Astrocyte (in vitro differentiated cells and primary cell): Measurements from ENCODE around the gene MRPL33. TPM values are rescaled to one million over a fixed set of nuclear protein-coding genes. Genes with fewer than 3 reads are reported as not detected.
"Not testable (repeated sequence)": the region's sequence is repeated elsewhere in the genome, so short reads cannot be mapped to it uniquely, and the experiment has no call there.

Experiments
- DNase-seq: peaks from one replicate; pipeline ENCODE4 v3.0.0-alpha.2; 2010; ENCODE audit warnings: low read depth
- FAIRE-seq: peaks from 2 replicates; lab custom pipeline; 2011; peaks lifted over from hg19 to GRCh38; lab: Jason Lieb, UNC
- H2AFZ ChIP-seq: 2 replicates; pipeline ENCODE4 v1.6.0; 2012; ENCODE audit warnings: low read depth, low read length, inconsistent platforms
- H3K27ac ChIP-seq: 2 replicates; pipeline ENCODE4 v1.5.1; 2011; ENCODE audit warnings: low read depth, low read length, inconsistent platforms
- H3K27me3 ChIP-seq: 2 replicates; pipeline ENCODE4 v1.6.0; 2011; ENCODE audit warnings: low read length, inconsistent platforms; ENCODE audit not compliant: insufficient read depth
- H3K36me3 ChIP-seq: 2 replicates; pipeline ENCODE4 v1.5.1; 2011; ENCODE audit warnings: low read length, inconsistent platforms; ENCODE audit not compliant: insufficient read depth
- H3K4me1 ChIP-seq: 2 replicates; pipeline ENCODE4 v1.5.1; 2011; ENCODE audit warnings: low read length, inconsistent platforms; ENCODE audit not compliant: insufficient read depth
- H3K4me2 ChIP-seq: 2 replicates; pipeline ENCODE4 v1.6.0; 2012; ENCODE audit warnings: low read length, inconsistent platforms
- H3K4me3 ChIP-seq: 2 replicates; pipeline ENCODE4 v1.5.1; 2011; ENCODE audit warnings: low read depth, mild to moderate bottlenecking, low read length, inconsistent platforms; ENCODE audit not compliant: insufficient read depth
- H3K79me2 ChIP-seq: 2 replicates; pipeline ENCODE4 v1.6.0; 2012; ENCODE audit warnings: mild to moderate bottlenecking, low read length, inconsistent platforms; ENCODE audit not compliant: insufficient read depth
- H3K9ac ChIP-seq: 2 replicates; pipeline ENCODE4 v1.6.0; 2012; ENCODE audit warnings: mild to moderate bottlenecking, low read length, inconsistent platforms
- H3K9me3 ChIP-seq: 2 replicates; pipeline ENCODE4 v1.5.1; 2012; ENCODE audit warnings: low read depth, mild to moderate bottlenecking, low read length, inconsistent platforms; ENCODE audit not compliant: insufficient read depth
- H4K20me1 ChIP-seq: 2 replicates; pipeline ENCODE4 v1.6.0; 2012; ENCODE audit warnings: low read length, inconsistent platforms; ENCODE audit not compliant: insufficient read depth
- H3K27ac Mint-ChIP-seq: one replicate; pipeline ENCODE4 v1.8.0; 2021; ENCODE audit warnings: mild to moderate bottlenecking, mixed read lengths; ENCODE audit not compliant: unreplicated experiment
- H3K27me3 Mint-ChIP-seq: one replicate; pipeline ENCODE4 v1.8.0; 2021; ENCODE audit warnings: low read depth, mixed read lengths; ENCODE audit not compliant: unreplicated experiment
- H3K36me3 Mint-ChIP-seq: one replicate; pipeline ENCODE4 v1.8.0; 2021; ENCODE audit warnings: low read depth, mixed read lengths; ENCODE audit not compliant: unreplicated experiment
- H3K4me1 Mint-ChIP-seq: one replicate; pipeline ENCODE4 v1.8.0; 2021; ENCODE audit warnings: low read depth, mixed read lengths; ENCODE audit not compliant: unreplicated experiment
- H3K4me3 Mint-ChIP-seq: one replicate; pipeline ENCODE4 v1.8.0; 2021; ENCODE audit warnings: mild to moderate bottlenecking, moderate library complexity, mixed read lengths; ENCODE audit not compliant: unreplicated experiment
- H3K9me3 Mint-ChIP-seq: one replicate; pipeline ENCODE4 v1.8.0; 2021; ENCODE audit warnings: mild to moderate bottlenecking, mixed read lengths; ENCODE audit not compliant: unreplicated experiment
- CTCF ChIP-seq: IDR thresholded peaks from 2 replicates; pipeline ENCODE4 v1.5.1; 2011; ENCODE audit warnings: low read depth, mild to moderate bottlenecking, inconsistent platforms, low read length, moderate library complexity; ENCODE audit not compliant: insufficient read depth
- EZH2 ChIP-seq: IDR thresholded peaks from 2 replicates; pipeline ENCODE4 v1.6.1; 2012; ENCODE audit warnings: mild to moderate bottlenecking, low read length, inconsistent platforms; ENCODE audit not compliant: insufficient read depth
- total RNA-seq: library from RNA; stranded (reverse); gene quantifications from 2 replicates; pipeline ENCODE4 v1.2.1, GENCODE V29; 2021

Gene MRPL33
- total RNA-seq, 1 donor from 2014 or later = 85.3 TPM

- FAIRE-seq (no peak), DNase-seq (no peak)
- Mint-ChIP-seq H3K36me3 (no peaks in the 10 kb centered on the region), H3K27ac (no peak overlapping the region), H3K27me3 (no peaks in the 10 kb centered on the region), H3K4me1 (no peaks in the 10 kb centered on the region), H3K9me3 (peaks cover 12% of the 10 kb centered on the region), H3K4me3 (no peak overlapping the region)
- no peak overlapping the region for H3K9ac ChIP-seq
- no peaks in the 10 kb centered on the region for H3K9me3 ChIP-seq
- H2AFZ ChIP-seq = no peak overlapping the region
- no peaks in the 10 kb centered on the region for H4K20me1 ChIP-seq
- no peaks in the 10 kb centered on the region for H3K27me3 ChIP-seq
- H3K36me3 ChIP-seq = no peaks in the 10 kb centered on the region
- no peak overlapping the region for H3K4me3 ChIP-seq
- H3K4me2 ChIP-seq = no peak overlapping the region
- no peaks in the 10 kb centered on the region for H3K4me1 ChIP-seq
- TF ChIP-seq EZH2 (no peak), CTCF (no peak)
- H3K27ac ChIP-seq = no peak overlapping the region
- no peaks in the 10 kb centered on the region for H3K79me2 ChIP-seq
Observed at GRCh38 chr2:27746325-27746724, 25.2 kb upstream of the MRPL33 start.

- no peak overlapping the region for H3K4me3 Mint-ChIP-seq
- Histone ChIP-seq H3K4me2 (no peak overlapping the region), H3K9me3 (no peaks in the 10 kb centered on the region), H3K4me1 (no peaks in the 10 kb centered on the region), H3K27ac (no peak overlapping the region), H3K9ac (no peak overlapping the region), H3K27me3 (no peaks in the 10 kb centered on the region), H2AFZ (no peak overlapping the region), H3K36me3 (no peaks in the 10 kb centered on the region), H4K20me1 (no peaks in the 10 kb centered on the region), H3K4me3 (no peak overlapping the region), H3K79me2 (no peaks in the 10 kb centered on the region)
- no peak for TF ChIP-seq EZH2
- no peak for TF ChIP-seq CTCF
- H3K36me3 Mint-ChIP-seq = peaks cover 1% of the 10 kb centered on the region
- peaks cover 12% of the 10 kb centered on the region for H3K9me3 Mint-ChIP-seq
- H3K27me3 Mint-ChIP-seq = no peaks in the 10 kb centered on the region
- H3K27ac Mint-ChIP-seq = no peak overlapping the region
- DNase-seq (no peak), FAIRE-seq (no peak)
- peaks cover 7% of the 10 kb centered on the region for H3K4me1 Mint-ChIP-seq
Observed at GRCh38 chr2:27747827-27748352, 23.6 kb upstream of the MRPL33 start.

- H3K36me3 Mint-ChIP-seq, H3K27me3 Mint-ChIP-seq, H4K20me1 ChIP-seq, H3K4me3 ChIP-seq, H3K4me3 Mint-ChIP-seq, H3K9ac ChIP-seq, H3K4me2 ChIP-seq, H3K36me3 ChIP-seq, H3K27ac ChIP-seq, H3K79me2 ChIP-seq, H3K4me1 ChIP-seq, H3K9me3 ChIP-seq, FAIRE-seq, H2AFZ ChIP-seq, H3K27me3 ChIP-seq, DNase-seq, H3K27ac Mint-ChIP-seq: not testable (repeated sequence)
- Mint-ChIP-seq H3K4me1 (peaks cover 13% of the 10 kb centered on the region), H3K9me3 (peaks cover 12% of the 10 kb centered on the region)
Observed at GRCh38 chr2:27748803-27749554, 22.5 kb upstream of the MRPL33 start.
